HG03457 (cell line): ENCODE measurements around the gene BRPF1.
A peak's percentile ranks its signal among the peaks of the same experiment; 100 is the strongest.
"Not testable (repeated sequence)": the region's sequence is repeated elsewhere in the genome, so short reads cannot be mapped to it uniquely, and the experiment has no call there.

ENCODE experiments used
- ATAC-seq: cut with Tn5 transposase; IDR thresholded peaks from one replicate; pipeline ENCODE4 v1.9.1; 2021; ENCODE audit warnings: moderate number of reproducible peaks; ENCODE audit not compliant: unreplicated experiment

BRPF1 gene

GRCh38 chr3:9765865-9766264, 34.3 kb downstream of the BRPF1 start:
- ATAC-seq, result no peak

GRCh38 chr3:9767418-9767817, 35.9 kb downstream of the BRPF1 start:
- ATAC-seq, result no peak

GRCh38 chr3:9768141-9768775, 36.7 kb downstream of the BRPF1 start:
- ATAC-seq, result no peak

GRCh38 chr3:9769012-9769411, 37.5 kb downstream of the BRPF1 start:
- ATAC-seq, result no peak

GRCh38 chr3:9769426-9770275, 38.1 kb downstream of the BRPF1 start, which contains the start of gene CAMK1:
Gene CAMK1 (minus strand): TSS chr3:9769947. CDS start chr3:9767749, 2,198 bp downstream.
- ATAC-seq, result no peak

- ATAC-seq, result no peak
Observed at GRCh38 chr3:9770276-9770812, 38.8 kb downstream of the BRPF1 start.

GRCh38 chr3:9771007-9771406, 39.5 kb downstream of the BRPF1 start:
- ATAC-seq, result not testable (repeated sequence)

GRCh38 chr3:9776896-9777693, 45.6 kb downstream of the BRPF1 start:
- no peak for ATAC-seq

GRCh38 chr3:9777694-9778021, 46.1 kb downstream of the BRPF1 start:
- ATAC-seq, result no peak

GRCh38 chr3:9778143-9779074, 46.9 kb downstream of the BRPF1 start:
- ATAC-seq, result no peak

- ATAC-seq, result no peak
Observed at GRCh38 chr3:9779075-9779593, 47.6 kb downstream of the BRPF1 start.

- ATAC-seq, result peak; percentile 37
Observed at GRCh38 chr3:9779721-9780457, 48.4 kb downstream of the BRPF1 start.

- ATAC-seq, result no peak
Observed at GRCh38 chr3:9780458-9780812, 48.9 kb downstream of the BRPF1 start.

- ATAC-seq, result no peak
Observed at GRCh38 chr3:9780910-9781309, 49.4 kb downstream of the BRPF1 start.

GRCh38 chr3:9781551-9781950, 50.0 kb downstream of the BRPF1 start:
- ATAC-seq, result no peak

- no peak for ATAC-seq
Observed at GRCh38 chr3:9781978-9782603, 50.6 kb downstream of the BRPF1 start.

- no peak for ATAC-seq
Observed at GRCh38 chr3:9782770-9783169, 51.2 kb downstream of the BRPF1 start.

GRCh38 chr3:9783954-9784353, 52.4 kb downstream of the BRPF1 start:
- ATAC-seq, result no peak

- ATAC-seq, result no peak
Observed at GRCh38 chr3:9784965-9785364, 53.4 kb downstream of the BRPF1 start.
